HG03280 (cell line): ENCODE results near the gene DTD2.
"Not testable (repeated sequence)": the region's sequence is repeated elsewhere in the genome, so short reads cannot be mapped to it uniquely, and the experiment has no call there.

Experiments
- ATAC-seq: cut with Tn5 transposase; IDR thresholded peaks from one replicate; pipeline ENCODE4 v1.9.1; 2021; ENCODE audit warnings: mild to moderate bottlenecking, moderate library complexity; ENCODE audit not compliant: unreplicated experiment

DTD2 gene

DNA sequence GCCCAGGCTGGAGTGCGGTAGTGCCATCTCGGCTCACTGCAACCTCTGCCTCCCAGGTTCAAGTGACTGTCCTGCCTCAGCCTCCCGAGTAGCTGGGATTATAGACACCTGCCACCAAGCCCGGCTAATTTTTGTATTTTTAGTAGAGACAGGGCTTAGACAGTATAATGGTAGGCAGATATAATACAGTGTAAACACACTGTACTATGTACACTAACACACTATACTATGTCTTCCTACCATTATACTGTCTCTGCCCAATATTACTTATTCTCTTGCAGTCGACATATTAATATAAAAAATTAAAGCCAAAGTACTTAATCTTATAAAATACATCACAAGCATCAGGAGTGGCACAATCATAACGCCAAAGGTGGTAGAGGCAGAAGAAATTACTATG is 15.0 kb downstream of the DTD2 start:
- no peak for ATAC-seq

GRCh38 chr14:31441273-31442111 is 15.8 kb downstream of the DTD2 start:
- no peak for ATAC-seq

- no peak for ATAC-seq
These were observed 17.0 kb downstream of the DTD2 start for GRCh38 chr14:31440280-31440679.

GRCh38 chr14:31439561-31439960 is 17.7 kb downstream of the DTD2 start:
- no peak for ATAC-seq

DNA sequence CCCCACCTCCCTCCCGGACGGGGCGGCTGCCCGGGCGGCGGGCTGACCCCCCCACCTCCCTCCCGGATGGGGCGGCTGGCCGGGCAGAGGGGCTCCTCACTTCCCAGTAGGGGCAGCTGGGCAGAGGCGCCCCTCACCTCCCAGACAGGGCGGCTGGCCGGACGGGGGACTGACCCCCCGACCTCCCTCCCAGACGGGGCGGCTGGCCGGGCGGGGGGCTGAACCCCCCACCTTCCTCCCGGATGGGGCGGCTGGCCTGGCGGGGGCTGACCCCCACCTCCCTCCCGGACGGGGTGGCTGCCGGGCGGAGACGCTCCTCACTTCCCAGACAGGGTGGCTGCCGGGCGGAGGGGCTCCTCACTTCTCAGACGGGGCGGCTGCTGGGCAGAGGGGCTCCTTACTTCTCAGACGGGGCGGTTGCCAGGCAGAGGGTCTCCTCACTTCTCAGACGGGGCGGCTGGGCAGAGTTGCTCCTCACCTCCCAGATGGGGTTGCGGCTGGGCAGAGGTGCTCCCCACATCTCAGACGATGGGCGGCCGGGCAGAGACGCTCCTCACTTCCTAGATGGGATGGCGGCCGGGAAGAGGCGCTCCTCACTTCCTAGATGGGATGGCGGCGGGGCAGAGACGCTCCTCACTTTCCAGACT is 20.1 kb downstream of the DTD2 start:
- not testable (repeated sequence) for ATAC-seq

DNA sequence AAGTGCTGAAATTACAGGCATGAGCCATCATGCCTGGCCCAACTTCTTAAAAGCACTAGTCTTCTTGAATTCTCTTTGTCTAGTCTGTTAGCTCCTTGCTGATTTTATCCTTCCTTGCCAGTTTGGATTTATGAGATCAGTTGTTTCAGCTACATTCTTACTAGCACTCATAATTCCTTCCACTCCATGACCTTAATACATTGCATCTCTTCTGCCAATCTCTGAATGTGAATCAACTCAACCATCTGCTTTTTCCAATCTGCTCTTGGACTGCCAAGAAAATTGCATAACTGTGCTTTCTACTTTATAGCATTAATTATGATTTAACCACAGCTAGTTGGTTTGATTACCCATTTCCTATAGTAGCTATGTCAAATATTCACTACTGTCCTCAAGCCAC is 22.0 kb downstream of the DTD2 start:
- ATAC-seq, result no peak

DNA sequence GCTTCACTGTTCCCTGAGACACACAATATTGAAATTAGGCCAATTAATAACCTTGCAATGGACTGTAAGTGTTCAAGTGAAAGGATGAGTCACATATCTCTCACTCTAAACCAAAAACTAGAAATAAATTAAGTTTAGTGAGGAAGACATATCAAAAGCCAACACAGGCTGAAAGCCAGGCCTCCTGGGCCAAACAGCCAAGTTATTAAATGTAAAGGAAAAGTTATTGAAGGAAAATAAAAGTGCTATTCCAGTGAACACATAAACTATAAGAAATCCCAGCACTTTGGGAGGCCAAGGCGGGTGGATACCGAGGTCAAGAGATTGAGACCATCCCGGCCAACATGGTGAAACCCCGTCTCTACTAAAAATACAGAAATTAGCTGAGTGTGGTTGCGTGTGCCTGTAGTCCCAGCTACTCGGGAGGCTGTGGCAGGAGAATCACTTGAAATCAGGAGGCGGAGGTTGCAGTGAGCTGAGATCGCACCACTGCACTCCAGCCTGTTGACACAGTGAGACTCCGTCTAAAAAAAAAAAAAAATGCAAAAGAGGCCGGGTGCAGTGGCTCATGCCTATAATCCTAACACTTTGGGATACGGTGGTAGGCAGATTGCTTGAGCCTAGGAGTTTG is 26.6 kb downstream of the DTD2 start:
- ATAC-seq, result no peak

DNA sequence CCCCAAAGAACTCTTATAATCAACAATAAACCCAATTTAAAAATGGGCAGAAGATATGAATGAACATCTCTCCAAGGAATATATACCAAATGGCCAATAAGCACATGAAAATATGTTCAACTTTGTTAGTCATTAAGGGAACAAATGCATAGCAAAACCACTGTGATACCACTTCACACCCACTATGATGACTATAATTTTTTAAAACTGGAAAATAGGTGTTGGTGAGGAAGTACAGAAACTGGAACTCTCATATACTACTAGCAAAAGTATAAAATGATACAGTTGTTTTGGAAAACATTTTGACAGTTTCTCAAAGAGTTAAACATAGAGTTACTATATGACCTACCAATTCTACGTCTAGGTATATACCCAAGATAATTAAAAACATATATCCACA is 27.5 kb downstream of the DTD2 start:
- no peak for ATAC-seq

DNA sequence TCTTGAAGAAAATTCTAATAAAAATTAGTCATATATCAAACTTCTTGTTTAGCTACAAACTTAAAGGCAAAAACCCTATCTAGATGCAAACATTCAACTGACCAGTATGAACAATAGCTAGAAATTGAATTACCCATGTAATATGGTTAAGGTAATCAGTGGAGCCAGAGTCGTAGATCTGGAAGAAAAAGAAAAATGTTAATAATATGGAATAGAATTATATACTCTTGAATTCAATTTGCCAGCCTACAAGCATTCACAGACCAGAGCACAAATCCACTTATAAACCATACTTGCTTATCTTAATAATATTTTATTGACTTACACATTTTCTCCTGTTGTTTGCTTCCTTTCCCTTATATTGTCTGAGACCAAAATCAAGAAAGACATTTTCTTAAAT is 29.3 kb downstream of the DTD2 start:
- ATAC-seq, result no peak

- no peak for ATAC-seq
These were observed 30.6 kb downstream of the DTD2 start for GRCh38 chr14:31426663-31427062.

GRCh38 chr14:31425905-31426304 is 31.4 kb downstream of the DTD2 start:
- ATAC-seq, result no peak

GRCh38 chr14:31421200-31421599 is 36.1 kb downstream of the DTD2 start:
- ATAC-seq, result no peak

DNA sequence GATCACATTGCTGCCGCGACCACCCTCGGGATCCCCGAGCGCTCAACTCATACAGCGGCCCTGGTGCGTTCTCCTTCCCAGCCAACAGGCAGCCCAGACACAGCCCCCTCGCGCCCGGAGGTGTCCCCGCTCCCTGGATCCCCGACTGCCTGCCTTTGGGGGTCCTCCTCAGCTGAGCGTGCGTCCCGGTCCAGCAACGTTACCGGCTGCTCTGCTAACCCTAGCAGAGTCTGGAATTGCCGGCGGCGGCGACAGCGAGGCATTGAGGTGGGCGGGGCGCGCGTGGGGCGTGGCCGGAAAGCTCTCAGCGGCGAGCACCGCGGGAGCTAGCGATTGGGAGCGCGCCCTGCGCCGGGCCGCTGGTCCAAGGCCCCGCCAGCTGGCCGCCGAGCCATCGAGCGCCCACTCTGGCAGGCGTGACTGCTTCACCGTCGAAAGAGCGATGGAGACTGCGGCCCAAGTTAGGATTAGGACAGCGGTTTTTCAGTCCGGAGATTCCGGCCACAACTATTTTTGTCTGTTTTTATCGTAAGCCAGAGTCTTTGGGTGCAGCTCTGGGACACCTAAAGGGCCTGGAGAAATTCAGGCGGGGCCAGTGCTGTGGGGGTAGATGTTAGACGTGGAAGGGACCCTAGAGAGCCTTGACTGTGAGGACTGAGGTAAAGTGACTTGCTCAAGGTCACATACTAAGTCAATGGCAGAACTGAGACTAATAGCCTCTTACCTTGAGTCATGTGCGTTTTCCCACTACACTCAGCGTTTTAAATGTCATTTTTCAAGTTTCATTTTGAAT is 36.8 kb downstream of the DTD2 start, which contains the start of gene HEATR5A:
TSS of gene HEATR5A (minus strand) at position 232 of the 793 bp plus-strand sequence. CDS start 17,575 bp downstream, outside the sequence.
- ATAC-seq, result peak; percentile 98

- ATAC-seq, result peak; percentile 24
These were observed 37.4 kb downstream of the DTD2 start for GRCh38 chr14:31419967-31420318.

GRCh38 chr14:31419179-31419966 is 37.9 kb downstream of the DTD2 start:
- ATAC-seq, result no peak

DNA sequence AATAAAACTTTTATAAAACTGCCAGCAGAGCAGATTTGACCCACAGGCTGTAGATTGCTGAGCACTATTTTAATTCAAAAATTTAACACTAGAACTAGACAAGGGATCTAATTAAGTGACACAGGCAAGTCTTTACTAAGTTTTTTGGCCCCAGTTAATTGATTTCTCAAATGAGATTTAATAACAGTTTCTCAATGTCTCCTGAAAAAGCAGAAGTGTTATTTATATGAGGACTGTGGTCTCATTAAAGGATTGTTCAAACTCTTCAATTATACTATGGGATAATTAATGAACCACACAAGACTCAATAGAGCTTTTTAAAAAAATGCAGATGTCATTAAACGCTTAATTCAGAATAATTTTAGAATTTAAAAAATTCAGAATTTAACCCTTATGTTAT is 38.9 kb downstream of the DTD2 start:
- no peak for ATAC-seq

DNA sequence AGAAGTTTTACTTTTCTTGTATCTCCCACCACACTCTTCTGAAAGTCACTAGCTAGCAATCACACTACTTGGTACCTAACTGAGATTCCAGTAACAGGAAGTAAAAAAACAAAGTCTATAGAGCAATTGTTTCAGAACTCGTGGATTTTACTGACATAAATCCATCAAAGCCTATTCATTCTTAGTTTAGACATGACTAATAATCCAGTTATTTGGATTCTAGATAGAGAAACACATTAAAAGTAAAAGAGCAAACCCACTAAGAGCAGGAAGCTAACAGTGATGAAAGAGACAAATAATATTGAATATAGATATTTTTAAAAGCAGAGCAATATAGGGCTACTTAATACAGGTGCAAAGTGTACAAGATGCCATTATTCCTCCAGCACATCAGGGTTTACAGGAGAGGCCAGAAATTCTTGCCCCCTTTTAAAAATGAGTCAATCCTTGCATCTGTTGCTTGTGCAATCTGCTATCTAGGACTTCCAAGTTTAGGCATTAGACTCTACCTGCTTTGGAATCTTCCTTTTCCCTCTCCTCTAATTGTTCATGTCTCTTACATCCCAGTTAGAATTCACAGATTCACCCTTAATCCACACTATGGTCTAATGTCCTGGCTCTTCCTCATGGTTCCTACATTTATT is 43.0 kb downstream of the DTD2 start:
- no peak for ATAC-seq

DNA sequence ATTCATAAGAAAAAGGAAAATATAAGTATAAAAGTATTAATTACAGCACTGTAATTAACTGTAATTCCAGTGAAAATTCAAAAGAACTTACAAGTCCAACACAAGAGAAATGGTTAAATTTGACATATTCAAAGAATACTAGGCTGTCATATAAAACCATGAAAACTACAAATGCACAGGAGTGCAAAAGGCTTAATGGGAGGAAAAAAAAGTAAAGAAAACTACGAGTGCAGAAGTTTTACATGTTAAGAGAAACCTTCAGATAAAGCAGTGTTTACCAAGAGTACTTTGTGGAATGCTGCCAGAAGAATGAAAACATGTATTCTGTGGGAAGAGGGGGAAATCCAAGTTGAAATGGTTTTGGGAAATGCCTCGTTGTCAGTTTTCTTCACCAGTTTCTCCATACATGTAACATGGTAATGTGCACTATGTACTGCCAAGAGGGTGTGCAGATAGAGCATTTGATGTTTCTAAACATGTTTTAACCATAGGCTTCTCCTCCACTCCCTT is 46.0 kb downstream of the DTD2 start:
- no peak for ATAC-seq

- no peak for ATAC-seq
These were observed 47.2 kb downstream of the DTD2 start for GRCh38 chr14:31410048-31410650.
